Small intestine (tissue), 7 donors: ENCODE measurements around the gene UPK3BL1. TPM values are rescaled to one million over a fixed set of nuclear protein-coding genes. Genes with fewer than 3 reads are reported as not detected.
"Not testable (repeated sequence)": the region's sequence is repeated elsewhere in the genome, so short reads cannot be mapped to it uniquely, and the experiment has no call there.

Experiments used
- DNase-seq, 2 donors: peaks; one replicate each; pipeline versions ENCODE4 v3.0.0 to v3.0.0-alpha.2; 2013
- FAIRE-seq: peaks from 2 replicates; lab custom pipeline; 2012; peaks lifted over from hg19 to GRCh38; lab: Jason Lieb, UNC
- H3K27ac ChIP-seq, 3 donors: one replicate each; pipeline ENCODE4 v1.5.1; 2013; ENCODE audit warnings: low read length in 2 of 3, mild to moderate bottlenecking in 2 of 3, control low read depth in 1 of 3, inconsistent platforms in 1 of 3, low read depth in 1 of 3, moderate library complexity in 1 of 3
- H3K27me3 ChIP-seq, 3 donors: one replicate each; pipeline ENCODE4 v1.6.1; 2013; ENCODE audit warnings: low read length in 3 of 3, inconsistent platforms in 1 of 3; ENCODE audit not compliant: control insufficient read depth in 3 of 3, insufficient read depth in 3 of 3
- H3K36me3 ChIP-seq, 3 donors: one replicate each; pipeline ENCODE4 v1.6.1; 2013; ENCODE audit warnings: low read length in 3 of 3, inconsistent platforms in 1 of 3, low read depth in 1 of 3, mild to moderate bottlenecking in 1 of 3, moderate library complexity in 1 of 3; ENCODE audit not compliant: control insufficient read depth in 3 of 3, insufficient read depth in 2 of 3
- H3K4me1 ChIP-seq, 3 donors: one replicate each; pipeline ENCODE4 v1.6.1; 2013; ENCODE audit warnings: low read length in 2 of 3, inconsistent platforms in 1 of 3, low read depth in 1 of 3, mild to moderate bottlenecking in 1 of 3, moderate library complexity in 1 of 3; ENCODE audit not compliant: control insufficient read depth in 3 of 3, insufficient read depth in 2 of 3
- H3K4me3 ChIP-seq, 3 donors: one replicate each; pipeline ENCODE4 v1.5.1; 2013; ENCODE audit warnings: low read length in 3 of 3, control low read depth in 1 of 3, inconsistent platforms in 1 of 3, low read depth in 1 of 3, mild to moderate bottlenecking in 1 of 3, moderate library complexity in 1 of 3
- H3K9me3 ChIP-seq, 2 donors: one replicate each; pipeline ENCODE4 v1.6.1; 2013; ENCODE audit warnings: low read depth in 1 of 2, low read length in 1 of 2; ENCODE audit not compliant: control insufficient read depth in 2 of 2, insufficient read depth in 1 of 2
- WGBS, 3 donors: extraction: QIAGEN DNeasy Blood & Tissue Kit; methylation state at CpG; one replicate each; pipeline ENCODE4 v1.1.7; 2013; 5-methylcytosine and 5-hydroxymethylcytosine counted together
- polyA plus RNA-seq, 4 donors: library from polyadenylated mRNA; stranded (reverse) in 3 of 4; unstranded in 1 of 4; fragments of 200-250 nt in 3 of 4; fragments of 120-200 nt in 1 of 4; gene quantifications; one replicate each; pipeline versions ENCODE4 v1.2.1 to v1.2.3, GENCODE V29; 2013
- donor health status: healthy with polysubstance abuse.
- donor health status: control.
- donor health status: control.
- donor health status: Bipolar disorder and iron deficiency.
- donor health status: healthy.

The UPK3BL1 gene
- polyA plus RNA-seq, 4 donors, result 21.3 to 84.0 (median 54.3) TPM

GRCh38 chr7:102609734-102610133 is 32.9 kb downstream of the UPK3BL1 start:
- DNase-seq, H3K27ac ChIP-seq, FAIRE-seq, H3K27me3 ChIP-seq, H3K4me3 ChIP-seq, H3K9me3 ChIP-seq, H3K4me1 ChIP-seq, H3K36me3 ChIP-seq: not testable (repeated sequence)
- WGBS, 3 donors, result 73 to 92% (median 80%) methylated on average over 5 to 6 of the region's 10 CpGs

GRCh38 chr7:102606848-102607247 is 35.7 kb downstream of the UPK3BL1 start:
- not testable (repeated sequence) for FAIRE-seq, H3K27ac ChIP-seq, H3K27me3 ChIP-seq, H3K4me1 ChIP-seq, H3K9me3 ChIP-seq, H3K36me3 ChIP-seq, DNase-seq, H3K4me3 ChIP-seq
- WGBS, 3 donors, result no CpG with 5 or more reads among the region's 5 CpGs

- H3K27me3 ChIP-seq, H3K27ac ChIP-seq, FAIRE-seq, DNase-seq, H3K36me3 ChIP-seq, H3K9me3 ChIP-seq, H3K4me3 ChIP-seq, H3K4me1 ChIP-seq: not testable (repeated sequence)
- 75 to 81% methylated on average over 4 to 5 of the region's 19 CpGs; no CpG with 5 or more reads in 1 of the 3 donors for WGBS, 3 donors
Measured at GRCh38 chr7:102604431-102605145, 38.0 kb downstream of the UPK3BL1 start.

- no CpG with 5 or more reads among the region's 12 CpGs for WGBS, 3 donors
- not testable (repeated sequence) for H3K36me3 ChIP-seq, FAIRE-seq, DNase-seq, H3K27ac ChIP-seq, H3K4me1 ChIP-seq, H3K9me3 ChIP-seq, H3K27me3 ChIP-seq, H3K4me3 ChIP-seq
Measured at GRCh38 chr7:102602317-102602716, 40.3 kb downstream of the UPK3BL1 start.

GRCh38 chr7:102599699-102600098 is 42.9 kb downstream of the UPK3BL1 start:
- H3K36me3 ChIP-seq, H3K27ac ChIP-seq, H3K4me3 ChIP-seq, H3K4me1 ChIP-seq, H3K27me3 ChIP-seq, H3K9me3 ChIP-seq, DNase-seq, FAIRE-seq: not testable (repeated sequence)
- no CpG with 5 or more reads among the region's 9 CpGs for WGBS, 3 donors

- FAIRE-seq, H3K36me3 ChIP-seq, H3K4me1 ChIP-seq, H3K27ac ChIP-seq, H3K9me3 ChIP-seq, DNase-seq, H3K4me3 ChIP-seq, H3K27me3 ChIP-seq: not testable (repeated sequence)
- 77 to 86% (median 79%) methylated on average over 3 to 4 of the region's 10 CpGs for WGBS, 3 donors
Measured at GRCh38 chr7:102596036-102596435, 46.6 kb downstream of the UPK3BL1 start.

- H3K36me3 ChIP-seq, FAIRE-seq, H3K4me3 ChIP-seq, H3K9me3 ChIP-seq, H3K4me1 ChIP-seq, DNase-seq, H3K27ac ChIP-seq, H3K27me3 ChIP-seq: not testable (repeated sequence)
- WGBS, 3 donors, result no CpG with 5 or more reads among the region's 68 CpGs
Measured at GRCh38 chr7:102593637-102594334, 48.8 kb downstream of the UPK3BL1 start.

GRCh38 chr7:102592477-102593019 is 50.0 kb downstream of the UPK3BL1 start:
- H3K4me3 ChIP-seq, H3K27me3 ChIP-seq, H3K27ac ChIP-seq, FAIRE-seq, DNase-seq, H3K4me1 ChIP-seq, H3K9me3 ChIP-seq, H3K36me3 ChIP-seq: not testable (repeated sequence)
- WGBS, 3 donors, result 9 to 26% (median 18%) methylated on average over 6 of the region's 26 CpGs
